Endometrium (tissue), 2 donors: ENCODE results near the gene GLRX5.
"Not testable (repeated sequence)": the region's sequence is repeated elsewhere in the genome, so short reads cannot be mapped to it uniquely, and the experiment has no call there.

Experiments
- FAIRE-seq: peaks from 2 replicates; lab custom pipeline; 2012; peaks lifted over from hg19 to GRCh38; lab: Jason Lieb, UNC
- donor health status: control.
- donor health status: control.

GLRX5 gene

DNA sequence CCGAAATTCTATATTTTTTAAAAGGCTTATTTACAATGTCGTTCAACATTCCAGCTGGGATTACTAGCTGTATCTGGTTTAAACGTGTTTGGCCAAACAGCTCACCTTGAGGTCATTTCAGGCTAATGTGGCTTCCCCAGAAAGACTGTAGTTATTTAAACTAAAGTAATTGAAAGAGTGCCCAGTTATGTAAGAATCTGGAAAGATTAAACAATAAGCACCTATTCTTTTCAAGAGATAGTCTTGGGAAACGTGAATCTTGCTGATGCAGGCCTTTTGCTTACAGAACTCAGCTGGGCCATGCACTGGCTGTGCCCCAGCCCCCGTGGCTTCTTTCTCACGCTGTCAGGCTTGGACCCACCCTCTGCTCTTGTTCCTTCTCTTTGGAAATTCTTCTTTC, 24.4 kb downstream of the GLRX5 start:
- FAIRE-seq: no peak

DNA sequence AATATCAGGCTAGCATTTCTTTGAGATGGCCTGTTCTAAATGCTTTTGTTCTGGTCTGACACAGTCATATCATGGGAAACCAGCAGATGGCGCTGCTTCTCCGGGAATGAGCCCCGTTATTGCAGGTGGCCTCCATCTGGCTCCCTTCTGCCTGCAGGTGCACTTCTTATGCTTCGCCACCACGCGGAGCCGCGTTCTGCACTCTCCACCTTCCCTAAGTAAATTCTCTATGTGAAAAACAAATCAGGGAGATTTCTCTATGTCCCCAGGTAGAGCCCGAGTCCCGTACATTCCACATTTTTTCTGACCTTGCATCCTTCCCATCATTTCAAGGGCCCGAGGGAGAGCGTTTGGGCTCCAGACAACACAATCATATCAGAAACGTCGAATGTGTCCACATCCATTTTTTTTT, 26.2 kb downstream of the GLRX5 start:
- peak; percentile 93 for FAIRE-seq

DNA sequence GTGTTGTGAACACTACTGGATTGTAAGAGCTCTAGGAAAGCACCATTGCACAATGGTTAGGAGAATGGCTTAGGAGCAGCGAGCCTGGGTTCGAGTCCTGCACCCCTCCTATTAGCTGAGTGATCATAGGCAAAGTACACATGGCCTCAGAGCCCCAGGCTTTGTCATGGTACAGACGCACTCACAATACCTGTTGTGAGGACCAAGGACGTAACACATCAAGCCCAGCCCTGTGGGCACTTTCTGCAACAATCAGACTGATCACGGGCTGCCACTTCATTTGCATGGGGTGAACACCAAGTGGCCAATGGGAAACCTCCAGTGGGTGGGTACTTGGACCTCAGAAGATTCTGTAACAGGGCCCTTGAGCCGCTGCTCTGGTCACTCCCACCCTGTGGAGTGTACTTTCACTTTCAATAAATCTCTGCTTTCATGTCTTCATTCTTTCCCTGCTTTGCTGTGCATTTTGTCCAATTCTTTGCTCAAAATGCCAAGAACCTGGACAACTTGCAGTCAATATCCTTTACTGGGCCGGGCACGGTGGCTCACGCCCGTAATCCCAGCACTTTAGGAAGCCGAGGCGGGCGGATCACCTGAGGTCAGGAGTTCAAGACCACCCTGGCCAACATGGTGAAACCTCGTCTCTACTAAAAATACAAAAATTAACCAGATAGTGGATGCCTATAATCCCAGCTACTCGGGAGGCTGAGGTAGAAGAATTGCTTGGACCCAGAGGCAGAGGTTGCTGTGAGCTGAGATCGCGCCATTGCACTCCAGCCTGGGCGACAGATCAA, 28.2 kb downstream of the GLRX5 start:
- no peak for FAIRE-seq

DNA sequence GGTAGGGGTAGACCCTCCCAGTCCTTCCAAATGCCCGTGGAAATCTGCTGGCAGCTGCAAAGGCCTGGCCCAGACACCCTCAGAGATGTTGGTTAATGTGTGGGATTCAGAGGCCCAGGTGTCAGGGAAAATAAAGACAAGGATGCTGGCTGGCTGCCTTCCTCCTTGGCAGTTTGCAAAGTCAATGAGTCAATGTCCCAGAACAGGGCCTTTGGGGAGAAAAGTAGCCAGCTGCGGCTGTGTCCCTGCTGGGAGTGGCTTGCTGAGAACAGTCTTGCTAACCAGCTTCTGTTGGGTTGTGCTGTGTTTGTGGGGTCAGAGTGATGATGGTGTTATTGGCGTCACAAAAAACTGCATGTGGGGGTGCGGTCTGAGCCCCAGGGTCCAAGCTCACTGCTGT, 29.2 kb downstream of the GLRX5 start:
- no peak for FAIRE-seq

- FAIRE-seq: no peak
Measured at GRCh38 chr14:95569440-95569839, 34.6 kb downstream of the GLRX5 start.

- no peak for FAIRE-seq
Measured at GRCh38 chr14:95573313-95573712, 38.5 kb downstream of the GLRX5 start.

GRCh38 chr14:95575840-95576473, 41.1 kb downstream of the GLRX5 start:
- no peak for FAIRE-seq

- FAIRE-seq: no peak
Measured at GRCh38 chr14:95577067-95577800, 42.4 kb downstream of the GLRX5 start.

GRCh38 chr14:95577870-95578269, 43.0 kb downstream of the GLRX5 start:
- FAIRE-seq: no peak

DNA sequence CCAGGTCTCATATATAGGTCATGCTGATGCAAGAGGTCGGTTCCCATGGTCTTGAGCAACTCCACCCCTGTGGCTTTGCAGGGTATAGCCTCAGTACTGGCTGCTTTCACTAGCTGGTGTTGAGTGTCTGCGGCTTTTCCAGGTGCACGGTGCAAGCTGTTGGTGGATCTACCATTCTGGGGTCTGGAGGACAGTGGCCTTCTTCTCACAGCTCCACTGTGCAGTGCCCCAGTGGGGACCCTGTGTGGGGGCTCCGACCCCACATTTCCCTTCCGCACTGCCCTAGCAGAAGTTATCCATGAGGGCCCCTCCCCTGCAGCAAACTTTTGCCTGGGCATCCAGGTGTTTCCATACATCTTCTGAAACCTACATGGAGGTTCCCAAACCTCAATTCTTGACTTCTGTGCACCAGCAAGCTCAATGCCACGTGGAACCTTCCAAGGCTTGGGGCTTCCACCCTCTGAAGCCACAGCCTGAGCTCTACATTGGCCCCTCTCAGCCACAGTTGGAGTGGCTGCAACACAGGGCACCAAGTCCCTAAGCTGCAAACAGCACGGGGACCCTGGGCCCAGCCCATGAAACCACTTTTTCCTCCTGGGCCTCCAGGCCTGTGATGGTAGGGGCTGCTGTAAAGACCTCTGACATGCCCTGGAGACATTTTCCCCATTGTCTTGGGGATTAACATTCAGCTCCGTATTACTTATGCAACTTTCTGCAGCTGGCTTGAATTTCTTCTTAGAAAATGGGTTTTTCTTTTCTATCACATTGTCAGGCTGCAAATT, 49.2 kb downstream of the GLRX5 start:
- FAIRE-seq: not testable (repeated sequence)

GRCh38 chr14:95585953-95586620, 51.2 kb downstream of the GLRX5 start:
- FAIRE-seq: no peak

DNA sequence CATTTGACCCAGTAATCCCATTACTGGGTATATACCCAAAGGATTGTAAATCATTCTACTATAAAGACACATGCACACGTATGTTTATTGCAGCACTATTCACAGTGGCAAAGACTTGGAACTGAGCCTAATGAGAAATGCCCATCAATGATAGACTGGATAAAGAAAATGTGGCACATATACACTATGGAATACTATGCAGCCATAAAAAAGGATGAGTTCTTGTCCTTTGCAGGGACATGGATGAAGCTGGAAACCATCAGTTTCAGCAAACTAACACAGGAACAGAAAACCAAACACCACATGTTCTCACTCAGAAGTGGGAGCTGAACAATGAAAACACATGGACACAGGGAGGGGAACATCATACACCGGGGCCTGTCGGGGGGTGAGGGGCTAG, 56.3 kb downstream of the GLRX5 start:
- not testable (repeated sequence) for FAIRE-seq
